ENCODE results near the gene HECA. TPM values are rescaled to one million over a fixed set of nuclear protein-coding genes. Genes with fewer than 3 reads are reported as not detected.

HECA gene
- total RNA-seq, 1 donor from 2014 or later, result 10.9 TPM

Other genes with a start within 250 kb of the HECA start
- 60.3 and 64.3 TPM in 2 replicates for gene REPS1, start 146.8 kb upstream of the HECA start, total RNA-seq
- gene ABRACL, start 106.3 kb upstream of the HECA start, total RNA-seq, result 71.6 and 80.1 TPM in 2 replicates
- gene TXLNB, start 156.9 kb downstream of the HECA start, total RNA-seq, result not detected in 2 replicates
- 42.6 and 47.5 TPM in 2 replicates for gene CITED2, start 239.6 kb downstream of the HECA start, total RNA-seq

All from progenitor cell of endocrine pancreas (in vitro differentiated cells).